GM23338 (cell line): ENCODE data around the gene C13orf46. TPM values are rescaled to one million over a fixed set of nuclear protein-coding genes. Genes with fewer than 3 reads are reported as not detected.

Source experiments
- ATAC-seq: fragments of 200-7000 bp; cut with Tn5 transposase; 3 replicates; pipeline ENCODE4 v1.9.1; 2020
- DNase-seq: peaks from one replicate; pipeline ENCODE4 v3.0.0-alpha.2; 2015; ENCODE audit warnings: low spot score
- H2AFZ ChIP-seq: fragments of 200-600 bp; sonication (generic); 2 replicates; pipeline ENCODE4 v1.8.0; 2016; ENCODE audit warnings: antibody characterized with exemption, mild to moderate bottlenecking, moderate library complexity
- H3F3A ChIP-seq: fragments of 200-600 bp; sonication (generic); replicated peaks from 2 replicates; pipeline ENCODE4 v1.8.0; 2017; ENCODE audit warnings: antibody characterized with exemption, mixed run types, low read depth
- H3K27ac ChIP-seq: fragments of 200-600 bp; sonication (generic); 2 replicates; pipeline ENCODE4 v1.6.1; 2016; ENCODE audit warnings: low read depth
- H3K27me3 ChIP-seq: fragments of 200-600 bp; sonication (generic); 2 replicates; pipeline ENCODE4 v1.8.0; 2016; ENCODE audit warnings: mild to moderate bottlenecking, mixed run types, moderate library complexity; ENCODE audit not compliant: insufficient read depth
- H3K36me3 ChIP-seq: fragments of 200-600 bp; sonication (generic); 2 replicates; pipeline ENCODE4 v1.8.0; 2016; ENCODE audit warnings: mild to moderate bottlenecking; ENCODE audit not compliant: insufficient read depth
- H3K4me1 ChIP-seq: fragments of 200-600 bp; sonication (generic); 2 replicates; pipeline ENCODE4 v1.8.0; 2016; ENCODE audit warnings: mild to moderate bottlenecking, moderate library complexity; ENCODE audit not compliant: insufficient read depth
- H3K4me2 ChIP-seq: fragments of 200-600 bp; sonication (generic); 2 replicates; pipeline ENCODE4 v1.7.1; 2017; ENCODE audit warnings: mixed run types
- H3K4me3 ChIP-seq: fragments of 200-600 bp; sonication (generic); 2 replicates; pipeline ENCODE4 v1.6.1; 2016; ENCODE audit warnings: mixed run types
- H3K79me2 ChIP-seq: fragments of 200-600 bp; sonication (generic); replicated peaks from 2 replicates; pipeline ENCODE4 v1.8.0; 2017; ENCODE audit warnings: mild to moderate bottlenecking; ENCODE audit not compliant: insufficient read depth
- H3K9me2 ChIP-seq: fragments of 200-600 bp; sonication (generic); 2 replicates; pipeline ENCODE4 v1.8.0; 2017; ENCODE audit not compliant: insufficient read depth
- H4K20me1 ChIP-seq: fragments of 200-600 bp; sonication (generic); replicated peaks from 2 replicates; pipeline ENCODE4 v1.8.0; 2017; ENCODE audit warnings: mild to moderate bottlenecking; ENCODE audit not compliant: insufficient read depth
- H3K27ac Mint-ChIP-seq: 2 replicates; pipeline ENCODE4 v1.8.0; 2020; ENCODE audit warnings: inconsistent platforms, mild to moderate bottlenecking, moderate library complexity, mixed read lengths
- H3K27me3 Mint-ChIP-seq: 3 replicates; pipeline ENCODE4 v1.8.0; 2022; ENCODE audit warnings: low read depth, mild to moderate bottlenecking, moderate library complexity, mixed read lengths, inconsistent platforms; ENCODE audit not compliant: insufficient read depth, poor library complexity
- H3K36me3 Mint-ChIP-seq: 3 replicates; pipeline ENCODE4 v1.8.0; 2021; ENCODE audit warnings: low read depth, mild to moderate bottlenecking, inconsistent platforms, moderate library complexity, mixed read lengths
- H3K4me1 Mint-ChIP-seq: 3 replicates; pipeline ENCODE4 v1.8.0; 2020; ENCODE audit warnings: mild to moderate bottlenecking, inconsistent platforms, mixed read lengths
- H3K4me3 Mint-ChIP-seq: 3 replicates; pipeline ENCODE4 v1.8.0; 2021; ENCODE audit warnings: moderate library complexity, mild to moderate bottlenecking, inconsistent platforms, mixed read lengths
- H3K9me3 Mint-ChIP-seq: 3 replicates; pipeline ENCODE4 v1.8.0; 2020; ENCODE audit warnings: moderate library complexity, mild to moderate bottlenecking, inconsistent platforms, mixed read lengths
- CTCF ChIP-seq, 2 experiments: fragments of 200-600 bp in 1 of 2; sonication (generic) in 1 of 2; conservative IDR thresholded peaks; 2 replicates each; pipeline versions ENCODE4 v1.5.1 to v1.6.1; 2016 to 2017; ENCODE audit warnings: antibody characterized with exemption in 2 of 2, low read depth in 2 of 2, mild to moderate bottlenecking in 2 of 2, moderate library complexity in 1 of 2
- ETS1 ChIP-seq: IDR thresholded peaks from 2 replicates; pipeline ENCODE4 v1.6.1; 2016; ENCODE audit warnings: antibody characterized with exemption
- EZH2 ChIP-seq: fragments of 200-600 bp; sonication (generic); IDR thresholded peaks from one replicate; pipeline ENCODE4 v1.8.0; 2017; ENCODE audit warnings: antibody characterized with exemption, mild to moderate bottlenecking, low read depth; ENCODE audit not compliant: unreplicated experiment
- EZH2phosphoT487 ChIP-seq: fragments of 200-600 bp; sonication (generic); IDR thresholded peaks from one replicate; pipeline ENCODE4 v1.8.1; 2018; ENCODE audit warnings: antibody characterized with exemption; ENCODE audit not compliant: unreplicated experiment
- NANOG ChIP-seq: IDR thresholded peaks from 2 replicates; pipeline ENCODE4 v1.6.1; 2016; ENCODE audit warnings: antibody characterized with exemption, borderline replicate concordance
- REST ChIP-seq: IDR thresholded peaks from one replicate; pipeline ENCODE4 v1.6.1; 2018; ENCODE audit warnings: antibody characterized with exemption; ENCODE audit not compliant: unreplicated experiment
- STAT1 ChIP-seq: IDR thresholded peaks from one replicate; pipeline ENCODE4 v1.6.1; 2016; ENCODE audit warnings: antibody characterized with exemption; ENCODE audit not compliant: unreplicated experiment
- ZNF331 ChIP-seq: fragments of 250-450 bp; sonication (Bioruptor Pico); IDR thresholded peaks from 2 replicates; pipeline ENCODE4 v1.5.0; 2020; ENCODE audit warnings: low read depth, mild to moderate bottlenecking, moderate library complexity
- polyA plus RNA-seq: library from polyadenylated mRNA; unstranded; fragments of >200 nt; fragmentation: Nextera tagmentation; extraction: Ambion mirVana; gene quantifications from 2 replicates; pipeline ENCODE4 v1.2.1, GENCODE V29; 2016
- total RNA-seq: library from RNA; depleted of rRNA; stranded (reverse); fragments of >200 nt; shearing (Covaris generic); gene quantifications from 2 replicates; pipeline ENCODE4 v1.2.3, GENCODE V29; 2014

The C13orf46 gene
- total and polyA plus RNA-seq, 2 experiments from 2014 or later = 0.44 to 1.5 TPM

- no peak overlapping the region for H3K4me3 ChIP-seq
- Mint-ChIP-seq H3K27ac (no peak overlapping the region), H3K36me3 (peaks cover 16% of the 10 kb centered on the region), H3K9me3 (no peaks in the 10 kb centered on the region), H3K4me1 (no peaks in the 10 kb centered on the region; the same call in 2 of the 3 replicates), H3K4me3 (no peak overlapping the region), H3K27me3 (peaks cover 2% of the 10 kb centered on the region)
- no peaks in the 10 kb centered on the region for H3K27me3 ChIP-seq
- H3K36me3 ChIP-seq = no peaks in the 10 kb centered on the region
- ATAC-seq = no peak
- TF ChIP-seq EZH2phosphoT487 (no peak), CTCF (conservative IDR thresholded peaks at IDR 0.05; ENCODE audit: low read depth in 2 of 2) (no peak), ETS1 (no peak), EZH2 (no peak), STAT1 (no peak)
- H3F3A ChIP-seq = no peaks in the 10 kb centered on the region
- H3K4me2 ChIP-seq = no peak overlapping the region
- H4K20me1 ChIP-seq = no peaks in the 10 kb centered on the region
- no peaks in the 10 kb centered on the region for H3K4me1 ChIP-seq
- no peak overlapping the region for H3K27ac ChIP-seq
- H3K9me2 ChIP-seq = no peaks in the 10 kb centered on the region
- H2AFZ ChIP-seq = no peak overlapping the region
- no peaks in the 10 kb centered on the region for H3K79me2 ChIP-seq
- DNase-seq = no peak
Measured at GRCh38 chr13:114013336-114013735, 39.5 kb upstream of the C13orf46 start.

GRCh38 chr13:114012921-114013320, 39.0 kb upstream of the C13orf46 start:
- Mint-ChIP-seq H3K36me3 (peaks cover 16% of the 10 kb centered on the region), H3K9me3 (no peaks in the 10 kb centered on the region), H3K4me1 (no peaks in the 10 kb centered on the region; the same call in 2 of the 3 replicates), H3K4me3 (no peak overlapping the region), H3K27ac (no peak overlapping the region), H3K27me3 (peaks cover 2% of the 10 kb centered on the region)
- ATAC-seq (no peak), DNase-seq (no peak)
- Histone ChIP-seq H3F3A (no peaks in the 10 kb centered on the region), H3K9me2 (no peaks in the 10 kb centered on the region), H3K27ac (no peak overlapping the region), H3K4me3 (no peak overlapping the region), H2AFZ (no peak overlapping the region), H3K27me3 (no peaks in the 10 kb centered on the region), H3K4me2 (no peak overlapping the region), H4K20me1 (no peaks in the 10 kb centered on the region), H3K79me2 (no peaks in the 10 kb centered on the region), H3K36me3 (no peaks in the 10 kb centered on the region), H3K4me1 (no peaks in the 10 kb centered on the region)
- TF ChIP-seq ZNF331 (CRISPR knock-in tag) (no peak), EZH2phosphoT487 (no peak), REST (no peak), NANOG (no peak)
